Measurements from ENCODE around the gene RCN1. TPM values are rescaled to one million over a fixed set of nuclear protein-coding genes. Genes with fewer than 3 reads are reported as not detected.
A peak's percentile ranks its signal among the peaks of the same experiment; 100 is the strongest.

Gene RCN1
- total RNA-seq (10 to 100 TPM in 2 of 5 donors, 1 to 10 TPM in 3; 7.3 to 12.2 (median 9.6) TPM), total RNA-seq (1.7 to 34.7 (median 7.1) reads per million in 29 experiments)
- 11.2 TPM for total RNA-seq (2013)

DNA sequence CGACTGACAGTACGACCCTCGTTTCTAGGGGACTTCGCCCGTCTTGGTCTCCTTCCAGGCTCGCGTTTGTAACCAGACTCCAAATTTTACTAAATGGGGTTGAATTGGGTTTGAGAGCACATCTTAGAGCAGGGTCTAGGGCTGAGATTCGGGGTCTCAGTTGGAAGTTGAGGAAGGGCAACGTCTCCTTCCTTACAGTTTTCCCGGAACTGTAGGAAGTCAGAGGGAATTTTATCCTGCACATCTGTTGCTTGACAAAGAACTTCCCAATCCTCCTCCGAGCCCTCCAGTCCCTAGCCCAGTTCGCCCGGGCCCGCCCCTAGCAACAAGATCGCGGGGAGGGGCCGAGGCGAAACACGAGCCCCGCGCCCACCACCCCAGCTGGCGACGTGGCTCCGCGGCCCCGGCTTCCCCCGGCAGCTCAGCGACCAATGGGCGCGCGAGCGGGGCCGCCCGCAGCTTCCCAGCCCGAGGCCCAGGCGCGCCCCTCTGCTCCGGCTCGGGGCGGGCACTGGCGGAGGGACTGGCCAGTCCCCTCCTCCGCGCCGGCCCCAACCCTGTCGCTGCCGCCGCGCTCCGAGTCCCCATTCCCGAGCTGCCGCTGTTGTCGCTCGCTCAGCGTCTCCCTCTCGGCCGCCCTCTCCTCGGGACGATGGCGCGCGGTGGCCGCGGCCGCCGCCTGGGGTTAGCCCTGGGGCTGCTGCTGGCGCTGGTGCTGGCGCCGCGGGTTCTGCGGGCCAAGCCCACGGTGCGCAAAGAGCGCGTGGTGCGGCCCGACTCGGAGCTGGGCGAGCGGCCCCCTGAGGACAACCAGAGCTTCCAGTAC, at the start of gene RCN1:
Gene RCN1 (plus strand): TSS at position 530 of the 826 bp plus-strand sequence. CDS start 123 bp downstream, at position 653.
- Histone ChIP-seq H3K4me1 (ENCODE audit: control insufficient read depth in 1 of 2, extremely low read depth in 1 of 2, insufficient read depth in 2 of 2, low read length in 2 of 2) (peaks cover 2 to 23% of the 10 kb centered on the region in 2 experiments), H3K27ac (ENCODE audit: low read length) (peak within 1 kb of the TSS; percentile 77), H3K27me3 (replicated peaks in 1 of 2; ENCODE audit: control insufficient read depth in 2 of 2, extremely low read depth in 1 of 2, insufficient read depth in 2 of 2, low read length in 1 of 2) (peaks cover 0 to 12% of the 10 kb centered on the region in 2 experiments), H3K4me3 (ENCODE audit: control insufficient read depth in 1 of 2, extremely low read depth in 1 of 2, low read length in 1 of 2) (peak within 1 kb of the TSS; percentile 74 to 83), H3K36me3 (ENCODE audit: control insufficient read depth in 2 of 2, extremely low read depth in 1 of 2, insufficient read depth in 1 of 2, low read length in 1 of 2) (no peaks in the 10 kb centered on the region), H3K9me3 (no peaks in the 10 kb centered on the region)
- CTCF ChIA-PET, result interaction anchor here (0.5 to 0.6 kb wide), 2 partner anchors 8 to 1193 kb away, joined by 4 read pairs; no protein-coding TSS in a partner anchor
- peaks cover 12 to 13% of the 10 kb centered on the region in 2 donors for H3K27me3 Mint-ChIP-seq
- DNase-seq (peak in 28 of 35 experiments; percentile 2 to 46 (median 17)), ATAC-seq (replicated peaks in 1 of 4) (peak; percentile 58 to 66 (median 64))
- POLR2A ChIA-PET, result no interaction called here
- H3K9me3 Mint-ChIP-seq, result no peaks in the 10 kb centered on the region
- peak within 1 kb of the TSS; percentile 61 to 85 for H3K27ac Mint-ChIP-seq
- whole genome bisulfite sequencing (ENCODE audit: insufficient coverage), result 4% methylated on average over 51 of the region's 79 CpGs
- H3K4me1 Mint-ChIP-seq, result peaks cover 17 to 30% (median 23%) of the 10 kb centered on the region in 3 donors
- no peaks in the 10 kb centered on the region for H3K36me3 Mint-ChIP-seq
- H3K4me3 Mint-ChIP-seq, result peak within 1 kb of the TSS; percentile 76 to 82 (median 80)

DNA sequence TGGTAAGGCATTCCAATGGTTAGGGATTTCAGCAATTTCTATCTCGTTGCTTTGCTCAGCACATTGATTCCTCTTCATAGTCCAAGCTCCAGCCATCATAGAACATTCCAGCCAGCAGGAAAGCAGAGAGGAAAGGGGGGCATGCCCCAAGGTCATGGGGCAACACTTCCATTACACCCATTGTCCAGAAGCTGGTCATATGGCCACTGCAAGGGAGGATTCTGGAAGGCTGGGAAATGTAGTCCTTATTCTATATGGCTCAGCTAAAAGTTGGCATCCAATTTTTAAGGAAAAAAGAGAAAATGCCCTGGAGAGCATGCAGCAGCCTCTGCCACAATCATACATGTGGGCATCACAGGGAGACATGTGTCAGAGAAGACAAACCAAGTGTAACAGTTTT, 47.1 kb upstream of the RCN1 start:
- H3K27ac Mint-ChIP-seq, result no peak overlapping the region
- Histone ChIP-seq H3K9me3 (no peaks in the 10 kb centered on the region), H3K27me3 (replicated peaks in 1 of 2; ENCODE audit: control insufficient read depth in 2 of 2, extremely low read depth in 1 of 2, insufficient read depth in 2 of 2, low read length in 1 of 2) (no peaks in the 10 kb centered on the region), H3K36me3 (ENCODE audit: control insufficient read depth in 2 of 2, extremely low read depth in 1 of 2, insufficient read depth in 1 of 2, low read length in 1 of 2) (no peaks in the 10 kb centered on the region), H3K4me1 (ENCODE audit: control insufficient read depth in 1 of 2, extremely low read depth in 1 of 2, insufficient read depth in 2 of 2, low read length in 2 of 2) (no peaks in the 10 kb centered on the region), H3K4me3 (ENCODE audit: control insufficient read depth in 1 of 2, extremely low read depth in 1 of 2, low read length in 1 of 2) (no peak overlapping the region), H3K27ac (ENCODE audit: low read length) (no peak overlapping the region)
- CTCF ChIA-PET, result interaction anchor here in 1 of 2 donors (0.7 to 1.2 kb wide), 2 partner anchors 10 to 127 kb away, joined by 3 read pairs; no protein-coding TSS in a partner anchor
- no peaks in the 10 kb centered on the region for H3K9me3 Mint-ChIP-seq
- WGBS (ENCODE audit: insufficient coverage), result no CpG with 5 or more reads among the region's 1 CpG
- no peaks in the 10 kb centered on the region for H3K36me3 Mint-ChIP-seq
- no peak for DNase-seq
- H3K4me1 Mint-ChIP-seq, result no peaks in the 10 kb centered on the region
- peaks cover 16 to 37% of the 10 kb centered on the region in 2 donors for H3K27me3 Mint-ChIP-seq
- no peak for ATAC-seq (replicated peaks in 1 of 4)
- POLR2A ChIA-PET, result no interaction called here
- no peak overlapping the region for H3K4me3 Mint-ChIP-seq

DNA sequence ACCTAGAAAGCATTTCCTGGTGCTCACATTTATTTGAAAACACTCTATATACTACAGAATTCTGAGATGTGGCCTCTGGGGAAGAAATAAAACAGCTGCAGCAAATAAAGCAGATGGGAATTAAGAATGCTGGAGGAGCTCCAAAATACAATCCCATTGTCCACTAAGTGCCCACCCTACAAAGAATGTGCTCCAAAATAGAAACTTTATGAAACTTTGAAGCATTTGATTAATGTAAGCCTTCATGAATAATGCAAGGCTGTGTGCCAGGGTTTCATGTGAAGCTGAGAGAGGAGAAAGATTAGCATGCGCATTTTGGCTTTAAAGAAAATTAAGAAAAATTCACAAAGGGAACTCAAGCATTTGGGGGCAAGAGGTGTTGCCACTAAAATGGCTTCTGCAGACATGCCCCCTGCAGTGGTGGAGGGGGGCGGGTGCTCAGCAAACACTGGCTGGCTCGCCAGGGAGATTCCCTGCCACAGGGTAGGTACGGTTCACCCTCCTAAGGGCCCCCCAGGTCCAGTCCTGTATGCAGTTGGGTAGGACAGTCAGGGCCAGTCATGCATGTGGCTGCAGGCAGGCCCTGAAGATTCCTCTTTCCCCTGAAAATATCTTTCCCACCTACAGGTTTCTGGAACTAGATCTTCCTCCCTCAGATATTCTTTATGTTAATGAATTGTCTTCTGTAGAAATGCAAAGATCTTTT, 46.6 kb upstream of the RCN1 start:
- no peak overlapping the region for H3K4me3 Mint-ChIP-seq
- 80% methylated on average over 1 of the region's 4 CpGs for WGBS (ENCODE audit: insufficient coverage)
- H3K27ac Mint-ChIP-seq, result no peak overlapping the region
- CTCF ChIA-PET, result interaction anchor here in 1 of 2 donors (0.7 kb wide), 1 partner anchor 127 kb away, joined by 3 read pairs; no protein-coding TSS in a partner anchor
- Histone ChIP-seq H3K4me3 (ENCODE audit: control insufficient read depth in 1 of 2, extremely low read depth in 1 of 2, low read length in 1 of 2) (no peak overlapping the region), H3K4me1 (ENCODE audit: control insufficient read depth in 1 of 2, extremely low read depth in 1 of 2, insufficient read depth in 2 of 2, low read length in 2 of 2) (no peaks in the 10 kb centered on the region), H3K27me3 (replicated peaks in 1 of 2; ENCODE audit: control insufficient read depth in 2 of 2, extremely low read depth in 1 of 2, insufficient read depth in 2 of 2, low read length in 1 of 2) (no peaks in the 10 kb centered on the region), H3K9me3 (no peaks in the 10 kb centered on the region), H3K36me3 (ENCODE audit: control insufficient read depth in 2 of 2, extremely low read depth in 1 of 2, insufficient read depth in 1 of 2, low read length in 1 of 2) (no peaks in the 10 kb centered on the region), H3K27ac (ENCODE audit: low read length) (no peak overlapping the region)
- H3K9me3 Mint-ChIP-seq, result no peaks in the 10 kb centered on the region
- POLR2A ChIA-PET, result no interaction called here
- H3K36me3 Mint-ChIP-seq, result no peaks in the 10 kb centered on the region
- no peak for DNase-seq
- H3K4me1 Mint-ChIP-seq, result no peaks in the 10 kb centered on the region
- no peak for ATAC-seq (replicated peaks in 1 of 4)
- peaks cover 17 to 34% of the 10 kb centered on the region in 2 donors for H3K27me3 Mint-ChIP-seq

DNA sequence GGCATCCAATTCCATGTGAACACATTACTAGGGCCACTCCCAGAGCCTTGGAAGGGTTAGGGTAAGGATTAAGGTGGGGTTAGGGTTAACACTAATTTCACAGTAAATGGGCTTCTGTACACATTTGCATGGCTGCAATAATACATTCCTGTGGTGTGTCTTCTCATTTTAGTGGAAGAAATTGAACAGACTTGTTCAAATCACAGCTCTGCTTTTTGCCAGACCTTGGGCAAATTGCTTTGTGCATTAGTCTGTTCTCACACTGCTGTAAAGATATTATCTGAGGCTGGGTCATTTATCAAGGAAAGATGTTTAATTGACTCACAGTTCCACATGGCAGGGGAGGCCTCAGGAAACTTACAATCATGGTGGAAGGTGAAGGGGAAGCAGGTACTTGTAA, 45.4 kb upstream of the RCN1 start:
- no peaks in the 10 kb centered on the region for H3K27me3 ChIP-seq (replicated peaks in 1 of 2; ENCODE audit: control insufficient read depth in 2 of 2, extremely low read depth in 1 of 2, insufficient read depth in 2 of 2, low read length in 1 of 2)
- H3K27ac ChIP-seq (ENCODE audit: low read length), result no peak overlapping the region
- Mint-ChIP-seq H3K36me3 (no peaks in the 10 kb centered on the region), H3K9me3 (no peaks in the 10 kb centered on the region), H3K4me1 (no peaks in the 10 kb centered on the region), H3K27ac (no peak overlapping the region), H3K4me3 (no peak overlapping the region), H3K27me3 (peaks cover 19 to 29% of the 10 kb centered on the region in 2 donors)
- H3K36me3 ChIP-seq (ENCODE audit: control insufficient read depth in 2 of 2, extremely low read depth in 1 of 2, insufficient read depth in 1 of 2, low read length in 1 of 2), result no peaks in the 10 kb centered on the region
- ATAC-seq (replicated peaks in 1 of 4) (no peak), DNase-seq (no peak)
- no peaks in the 10 kb centered on the region for H3K9me3 ChIP-seq
- ChIA-PET CTCF (interaction anchor here in 1 of 2 donors (1.0 kb wide), 1 partner anchor 130 kb away, joined by 5 read pairs; no protein-coding TSS in a partner anchor), POLR2A (no interaction called here)
- no peak overlapping the region for H3K4me3 ChIP-seq (ENCODE audit: control insufficient read depth in 1 of 2, extremely low read depth in 1 of 2, low read length in 1 of 2)
- no peaks in the 10 kb centered on the region for H3K4me1 ChIP-seq (ENCODE audit: control insufficient read depth in 1 of 2, extremely low read depth in 1 of 2, insufficient read depth in 2 of 2, low read length in 2 of 2)

DNA sequence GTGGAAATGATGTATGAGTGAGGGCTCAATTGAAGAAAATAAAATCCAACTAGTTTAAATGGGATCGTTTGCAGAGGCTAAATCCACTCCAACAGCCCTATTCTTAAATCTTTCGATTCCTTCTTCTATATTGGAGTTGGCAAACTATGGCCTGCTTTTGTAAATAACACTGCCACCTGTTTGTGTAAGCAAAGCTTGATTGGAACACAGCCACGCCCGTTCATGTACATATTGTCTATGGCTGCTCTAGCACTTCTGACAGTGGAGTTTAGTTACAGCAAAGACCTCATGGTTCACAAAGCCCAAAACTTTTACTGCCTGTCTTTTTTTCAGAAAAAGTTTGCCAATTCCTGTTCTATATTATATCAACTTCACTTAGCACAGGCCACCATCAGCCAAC, 40.6 kb upstream of the RCN1 start:
- DNase-seq, result no peak
- peaks cover 0 to 3% of the 10 kb centered on the region in 2 experiments for H3K4me1 ChIP-seq (ENCODE audit: control insufficient read depth in 1 of 2, extremely low read depth in 1 of 2, insufficient read depth in 2 of 2, low read length in 2 of 2)
- Mint-ChIP-seq H3K4me1 (no peaks in the 10 kb centered on the region), H3K27me3 (peaks cover 32 to 40% of the 10 kb centered on the region in 2 donors), H3K4me3 (no peak overlapping the region), H3K27ac (no peak overlapping the region), H3K9me3 (no peaks in the 10 kb centered on the region), H3K36me3 (no peaks in the 10 kb centered on the region)
- no peak overlapping the region for H3K27ac ChIP-seq (ENCODE audit: low read length)
- CTCF ChIA-PET, result interaction anchor here (0.5 to 5.8 kb wide), 7 partner anchors 9 to 126 kb away, joined by 3 to 77 read pairs (median 5); no protein-coding TSS in a partner anchor
- WGBS (ENCODE audit: insufficient coverage), result 92% methylated on average over 2 of the region's 4 CpGs
- POLR2A ChIA-PET, result no interaction called here
- H3K36me3 ChIP-seq (ENCODE audit: control insufficient read depth in 2 of 2, extremely low read depth in 1 of 2, insufficient read depth in 1 of 2, low read length in 1 of 2), result no peaks in the 10 kb centered on the region
- ATAC-seq (replicated peaks in 1 of 4), result no peak
- peaks cover 0 to 8% of the 10 kb centered on the region in 2 experiments for H3K27me3 ChIP-seq (replicated peaks in 1 of 2; ENCODE audit: control insufficient read depth in 2 of 2, extremely low read depth in 1 of 2, insufficient read depth in 2 of 2, low read length in 1 of 2)
- H3K9me3 ChIP-seq, result no peaks in the 10 kb centered on the region
- no peak overlapping the region for H3K4me3 ChIP-seq (ENCODE audit: control insufficient read depth in 1 of 2, extremely low read depth in 1 of 2, low read length in 1 of 2)

DNA sequence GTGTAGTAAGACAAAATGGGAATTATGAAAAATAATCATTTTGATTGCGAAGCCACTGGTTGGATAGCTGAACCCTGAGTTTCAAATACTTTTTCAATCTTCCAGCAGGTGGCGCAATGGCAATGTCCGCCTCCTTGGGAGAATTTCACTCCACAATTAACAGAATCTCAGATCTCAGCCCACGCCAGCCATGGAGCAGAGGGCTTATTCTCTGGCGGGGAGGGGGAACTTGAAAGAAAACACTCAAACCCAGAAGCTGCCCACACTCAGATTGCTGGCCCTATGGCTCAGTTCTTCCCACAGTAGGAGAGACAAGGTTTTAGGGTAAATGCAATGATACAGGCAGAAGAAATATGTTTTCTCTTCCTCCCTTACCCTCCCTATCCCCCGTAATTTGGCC, 38.7 kb upstream of the RCN1 start:
- WGBS (ENCODE audit: insufficient coverage), result 0% methylated on average over 2 of the region's 6 CpGs
- H3K36me3 ChIP-seq (ENCODE audit: control insufficient read depth in 2 of 2, extremely low read depth in 1 of 2, insufficient read depth in 1 of 2, low read length in 1 of 2), result no peaks in the 10 kb centered on the region

More for the DNA sequence above, 38.7 kb upstream of the RCN1 start:
- Histone ChIP-seq H3K4me3 (ENCODE audit: control insufficient read depth in 1 of 2, extremely low read depth in 1 of 2, low read length in 1 of 2) (no peak overlapping the region), H3K4me1 (ENCODE audit: control insufficient read depth in 1 of 2, extremely low read depth in 1 of 2, insufficient read depth in 2 of 2, low read length in 2 of 2) (peaks cover 0 to 3% of the 10 kb centered on the region in 2 experiments), H3K9me3 (no peaks in the 10 kb centered on the region), H3K27ac (ENCODE audit: low read length) (no peak overlapping the region), H3K27me3 (replicated peaks in 1 of 2; ENCODE audit: control insufficient read depth in 2 of 2, extremely low read depth in 1 of 2, insufficient read depth in 2 of 2, low read length in 1 of 2) (peaks cover 0 to 8% of the 10 kb centered on the region in 2 experiments)
- DNase-seq, result peak in 30 of 35 experiments; percentile 2 to 73 (median 33)
- POLR2A ChIA-PET, result interaction anchor here in 1 of 2 donors (0.6 kb wide), 1 partner anchor 1733 kb away, joined by 3 read pairs; no protein-coding TSS in a partner anchor
- no peaks in the 10 kb centered on the region for H3K36me3 Mint-ChIP-seq
- no peak overlapping the region for H3K4me3 Mint-ChIP-seq
- ATAC-seq (replicated peaks in 1 of 4), result peak in 1 of 4 experiments; percentile 36
- H3K27me3 Mint-ChIP-seq, result peaks cover 34 to 42% of the 10 kb centered on the region in 2 donors
- CTCF ChIA-PET, result interaction anchor here (0.6 to 5.8 kb wide), 12 partner anchors 11 to 246 kb away, joined by 3 to 77 read pairs (median 5); no protein-coding TSS in a partner anchor
- H3K9me3 Mint-ChIP-seq, result no peaks in the 10 kb centered on the region
- no peak overlapping the region for H3K27ac Mint-ChIP-seq
- no peaks in the 10 kb centered on the region for H3K4me1 Mint-ChIP-seq
